ENCODE results near the gene DRAP1. TPM values are rescaled to one million over a fixed set of nuclear protein-coding genes. Genes with fewer than 3 reads are reported as not detected.

The DRAP1 gene
- total and polyA plus RNA-seq, 9 of the 15 experiments (the other 6 are each of a cell fraction or from before 2014, with no cell fraction given) = 9.6 to 200 (median 92.9) TPM

GRCh38 chr11:65906602-65907001 lies 12.6 kb upstream of the DRAP1 start (continued):
- TF ChIP-seq ZBTB7A (IDR thresholded peaks at IDR 0.05; ENCODE audit: borderline replicate concordance, control insufficient read depth, low read depth, low read length) (no peak), KDM4B (IDR thresholded peaks at IDR 0.05; ENCODE audit: borderline replicate concordance in 2 of 2, low read depth in 1 of 2) (no peak), E2F8 (IDR thresholded peaks at IDR 0.05; ENCODE audit: low read depth, partially characterized antibody) (no peak), MAFF (IDR thresholded peaks at IDR 0.05; ENCODE audit: low read length) (no peak), NUFIP1 (IDR thresholded peaks at IDR 0.05; ENCODE audit: partially characterized antibody) (no peak), MTA3 (IDR thresholded peaks at IDR 0.05; ENCODE audit: borderline replicate concordance) (0 out of 2 replicates have a peak, but pooled peaks have one; percentile 45), ZFP91 (CRISPR knock-in tag; IDR thresholded peaks at IDR 0.05) (no peak), HOXB6 (CRISPR knock-in tag; IDR thresholded peaks at IDR 0.05; ENCODE audit: borderline replicate concordance) (no peak), ZBTB43 (CRISPR knock-in tag; IDR thresholded peaks at IDR 0.05) (no peak), CTBP1 (IDR thresholded peaks at IDR 0.05; ENCODE audit: borderline replicate concordance) (peak; percentile 30; the same call in 1 of the 2 replicates), HDAC8 (tag; IDR thresholded peaks at IDR 0.05) (no peak), RBFOX2 (IDR thresholded peaks at IDR 0.05; ENCODE audit: low read depth, low read length) (no peak), MAFG (tag; conservative IDR thresholded peaks at IDR 0.05) (no peak), ZNF3 (CRISPR knock-in tag; IDR thresholded peaks at IDR 0.05) (no peak), CBFA2T3 (IDR thresholded peaks at IDR 0.05) (peak; percentile 73), ZNF174 (CRISPR knock-in tag; IDR thresholded peaks at IDR 0.05) (no peak), KAT7 (CRISPR knock-in tag; IDR thresholded peaks at IDR 0.05; ENCODE audit: borderline replicate concordance) (no peak), SUPT5H (IDR thresholded peaks at IDR 0.05) (no peak)
- TF ChIP-seq, protein P1, sequence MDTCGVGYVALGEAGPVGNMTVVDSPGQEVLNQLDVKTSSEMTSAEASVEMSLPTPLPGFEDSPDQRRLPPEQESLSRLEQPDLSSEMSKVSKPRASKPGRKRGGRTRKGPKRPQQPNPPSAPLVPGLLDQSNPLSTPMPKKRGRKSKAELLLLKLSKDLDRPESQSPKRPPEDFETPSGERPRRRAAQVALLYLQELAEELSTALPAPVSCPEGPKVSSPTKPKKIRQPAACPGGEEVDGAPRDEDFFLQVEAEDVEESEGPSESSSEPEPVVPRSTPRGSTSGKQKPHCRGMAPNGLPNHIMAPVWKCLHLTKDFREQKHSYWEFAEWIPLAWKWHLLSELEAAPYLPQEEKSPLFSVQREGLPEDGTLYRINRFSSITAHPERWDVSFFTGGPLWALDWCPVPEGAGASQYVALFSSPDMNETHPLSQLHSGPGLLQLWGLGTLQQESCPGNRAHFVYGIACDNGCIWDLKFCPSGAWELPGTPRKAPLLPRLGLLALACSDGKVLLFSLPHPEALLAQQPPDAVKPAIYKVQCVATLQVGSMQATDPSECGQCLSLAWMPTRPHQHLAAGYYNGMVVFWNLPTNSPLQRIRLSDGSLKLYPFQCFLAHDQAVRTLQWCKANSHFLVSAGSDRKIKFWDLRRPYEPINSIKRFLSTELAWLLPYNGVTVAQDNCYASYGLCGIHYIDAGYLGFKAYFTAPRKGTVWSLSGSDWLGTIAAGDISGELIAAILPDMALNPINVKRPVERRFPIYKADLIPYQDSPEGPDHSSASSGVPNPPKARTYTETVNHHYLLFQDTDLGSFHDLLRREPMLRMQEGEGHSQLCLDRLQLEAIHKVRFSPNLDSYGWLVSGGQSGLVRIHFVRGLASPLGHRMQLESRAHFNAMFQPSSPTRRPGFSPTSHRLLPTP (IDR thresholded peaks at IDR 0.05; ENCODE audit: borderline replicate concordance, extremely low read depth, insufficient read length) = no peak
- TF ChIP-seq, protein P2, sequence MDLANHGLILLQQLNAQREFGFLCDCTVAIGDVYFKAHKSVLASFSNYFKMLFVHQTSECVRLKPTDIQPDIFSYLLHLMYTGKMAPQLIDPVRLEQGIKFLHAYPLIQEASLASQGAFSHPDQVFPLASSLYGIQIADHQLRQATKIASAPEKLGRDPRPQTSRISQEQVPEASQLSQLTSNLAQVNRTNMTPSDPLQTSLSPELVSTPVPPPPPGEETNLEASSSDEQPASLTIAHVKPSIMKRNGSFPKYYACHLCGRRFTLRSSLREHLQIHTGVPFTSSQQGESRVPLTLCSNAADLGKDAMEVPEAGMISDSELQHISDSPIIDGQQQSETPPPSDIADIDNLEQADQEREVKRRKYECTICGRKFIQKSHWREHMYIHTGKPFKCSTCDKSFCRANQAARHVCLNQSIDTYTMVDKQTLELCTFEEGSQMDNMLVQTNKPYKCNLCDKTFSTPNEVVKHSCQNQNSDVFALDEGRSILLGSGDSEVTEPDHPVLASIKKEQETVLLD (IDR thresholded peaks at IDR 0.05) = no peak
